ENCODE data around the gene LTB.

LTB gene

DNA sequence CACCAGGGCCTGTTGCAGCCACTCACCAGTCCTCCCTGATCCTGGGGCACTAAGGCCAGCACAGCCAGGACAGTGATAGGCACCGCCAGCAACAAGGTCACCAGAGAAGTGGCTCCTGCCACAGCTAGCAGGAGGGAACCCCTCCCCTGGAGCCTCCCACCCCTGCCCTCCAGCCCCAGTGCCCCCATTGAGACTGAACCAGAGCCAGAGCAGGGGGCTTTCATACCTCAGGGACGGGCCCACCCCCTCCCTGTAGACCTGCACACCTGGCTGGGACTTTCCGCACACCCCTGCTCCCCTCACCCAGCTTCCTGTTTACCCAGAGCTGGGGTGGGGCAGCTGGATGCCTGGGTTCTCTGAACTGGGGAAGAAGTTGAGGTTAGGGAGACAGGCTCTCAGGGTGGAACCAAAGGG is at the start of gene LTB:
Gene LTB, minus strand, starts transcription at position 195 of the 414 bp plus-strand sequence. Its CDS starts 7 bp downstream, at position 188.
- Mint-ChIP-seq H3K9me3 (no peaks in the 10 kb centered on the region), H3K36me3 (ENCODE audit: low read depth) (peaks cover 27% of the 10 kb centered on the region)
- intact Hi-C loops (cut with micrococcal nuclease): no loop called here

GRCh38 chr6:31631681-31632278 is 49.6 kb upstream of the LTB start:
- no peaks in the 10 kb centered on the region for H3K9me3 Mint-ChIP-seq
- H3K4me1 Mint-ChIP-seq (ENCODE audit: low read depth): peaks cover 8% of the 10 kb centered on the region
- H3K27me3 Mint-ChIP-seq: no peaks in the 10 kb centered on the region
- intact Hi-C loops (cut with micrococcal nuclease): no loop called here
- H3K36me3 Mint-ChIP-seq (ENCODE audit: low read depth): peaks cover 100% of the 10 kb centered on the region
- no peak overlapping the region for H3K27ac Mint-ChIP-seq
- no peak overlapping the region for H3K4me3 Mint-ChIP-seq

More for the DNA sequence above, at the start of gene LTB:
- Mint-ChIP-seq H3K27ac (peak within 1 kb of the TSS; percentile 93), H3K4me1 (ENCODE audit: low read depth) (peaks cover 64% of the 10 kb centered on the region), H3K4me3 (peak within 1 kb of the TSS; percentile 90), H3K27me3 (no peaks in the 10 kb centered on the region)

- H3K27me3 Mint-ChIP-seq: no peaks in the 10 kb centered on the region
- H3K4me3 Mint-ChIP-seq: no peak overlapping the region
- no peak overlapping the region for H3K27ac Mint-ChIP-seq
Observed at GRCh38 chr6:31631209-31631608, 49.0 kb upstream of the LTB start.

GRCh38 chr6:31630177-31630934 is 48.1 kb upstream of the LTB start:
- Mint-ChIP-seq H3K4me1 (ENCODE audit: low read depth) (peaks cover 8% of the 10 kb centered on the region), H3K9me3 (no peaks in the 10 kb centered on the region), H3K27me3 (no peaks in the 10 kb centered on the region), H3K4me3 (no peak overlapping the region), H3K36me3 (ENCODE audit: low read depth) (peaks cover 100% of the 10 kb centered on the region), H3K27ac (no peak overlapping the region)
- intact Hi-C loops (cut with micrococcal nuclease): no loop called here

More at GRCh38 chr6:31631209-31631608, 49.0 kb upstream of the LTB start:
- H3K36me3 Mint-ChIP-seq (ENCODE audit: low read depth): peaks cover 100% of the 10 kb centered on the region
- H3K4me1 Mint-ChIP-seq (ENCODE audit: low read depth): peaks cover 8% of the 10 kb centered on the region
- intact Hi-C loops (cut with micrococcal nuclease): no loop called here
- no peaks in the 10 kb centered on the region for H3K9me3 Mint-ChIP-seq

GRCh38 chr6:31629014-31629413 is 46.8 kb upstream of the LTB start:
- peaks cover 100% of the 10 kb centered on the region for H3K36me3 Mint-ChIP-seq (ENCODE audit: low read depth)
- H3K4me3 Mint-ChIP-seq: no peak overlapping the region
- intact Hi-C loops (cut with micrococcal nuclease): no loop called here
- peaks cover 8% of the 10 kb centered on the region for H3K4me1 Mint-ChIP-seq (ENCODE audit: low read depth)
- H3K9me3 Mint-ChIP-seq: no peaks in the 10 kb centered on the region
- H3K27ac Mint-ChIP-seq: no peak overlapping the region
- no peaks in the 10 kb centered on the region for H3K27me3 Mint-ChIP-seq

- intact Hi-C loops (cut with micrococcal nuclease): no loop called here
- no peaks in the 10 kb centered on the region for H3K9me3 Mint-ChIP-seq
- no peak overlapping the region for H3K4me3 Mint-ChIP-seq
- H3K36me3 Mint-ChIP-seq (ENCODE audit: low read depth): peaks cover 96% of the 10 kb centered on the region
- peaks cover 10% of the 10 kb centered on the region for H3K4me1 Mint-ChIP-seq (ENCODE audit: low read depth)
- H3K27ac Mint-ChIP-seq: no peak overlapping the region
- H3K27me3 Mint-ChIP-seq: no peaks in the 10 kb centered on the region
Observed at GRCh38 chr6:31627690-31628287, 45.6 kb upstream of the LTB start.

GRCh38 chr6:31626952-31627351 is 44.7 kb upstream of the LTB start:
- peaks cover 96% of the 10 kb centered on the region for H3K36me3 Mint-ChIP-seq (ENCODE audit: low read depth)
- no peak overlapping the region for H3K4me3 Mint-ChIP-seq
- intact Hi-C loops (cut with micrococcal nuclease): no loop called here
- H3K27ac Mint-ChIP-seq: no peak overlapping the region
- H3K9me3 Mint-ChIP-seq: no peaks in the 10 kb centered on the region
- H3K4me1 Mint-ChIP-seq (ENCODE audit: low read depth): peaks cover 19% of the 10 kb centered on the region
- H3K27me3 Mint-ChIP-seq: no peaks in the 10 kb centered on the region

DNA sequence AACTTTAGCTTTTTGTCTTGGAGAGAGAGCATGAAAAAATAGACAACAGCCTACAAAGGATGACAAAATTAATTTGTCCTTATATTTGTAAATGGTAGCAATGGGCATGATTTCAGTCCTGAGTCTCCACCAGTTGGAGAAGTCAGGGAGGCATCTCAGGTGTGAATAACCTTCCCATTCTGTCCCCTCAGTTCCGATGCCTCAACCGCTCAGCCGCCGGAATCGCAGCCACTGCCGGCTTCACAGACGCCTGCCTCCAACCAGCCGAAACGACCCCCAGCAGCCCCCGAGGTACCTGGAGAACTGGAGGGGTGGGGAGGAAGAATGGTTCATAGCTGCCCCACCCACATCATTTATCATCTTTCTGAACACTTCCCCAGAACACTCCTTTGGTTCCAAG is 41.8 kb upstream of the LTB start:
- Mint-ChIP-seq H3K27ac (no peak overlapping the region), H3K9me3 (no peaks in the 10 kb centered on the region), H3K4me3 (no peak overlapping the region), H3K27me3 (no peaks in the 10 kb centered on the region), H3K4me1 (ENCODE audit: low read depth) (peaks cover 29% of the 10 kb centered on the region), H3K36me3 (ENCODE audit: low read depth) (peaks cover 87% of the 10 kb centered on the region)
- intact Hi-C loops (cut with micrococcal nuclease): loop anchor here (5.0 kb wide), 1 partner anchor 43 kb away; the partner anchor contains the start of genes CSNK2B and LY6G5B

DNA sequence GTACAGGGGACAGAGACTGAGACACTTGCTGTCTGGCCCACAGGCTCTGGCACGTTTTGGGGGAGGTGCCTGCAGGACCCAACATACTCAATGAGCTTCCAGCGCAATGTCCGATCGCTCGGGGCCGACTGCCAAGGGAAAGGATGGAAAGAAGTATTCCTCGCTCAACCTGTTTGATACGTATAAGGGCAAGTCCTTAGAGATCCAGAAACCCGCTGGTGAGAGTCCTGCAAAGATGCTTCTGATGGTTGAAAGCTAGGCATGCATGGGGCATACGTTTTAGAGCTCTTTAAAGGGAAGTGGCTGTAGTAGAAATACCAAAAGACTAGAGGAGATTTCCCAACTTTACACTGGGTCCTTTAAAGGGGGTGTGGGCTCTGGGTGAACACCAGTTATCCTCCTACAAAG is 40.5 kb upstream of the LTB start:
- peak overlapping the region; percentile 54 for H3K4me3 Mint-ChIP-seq
- intact Hi-C loops (cut with micrococcal nuclease): loop anchor here (5.0 kb wide), 1 partner anchor 45 kb away; the partner anchor contains the start of genes CSNK2B and LY6G5B
- no peaks in the 10 kb centered on the region for H3K27me3 Mint-ChIP-seq
- H3K4me1 Mint-ChIP-seq (ENCODE audit: low read depth): peaks cover 41% of the 10 kb centered on the region
- H3K9me3 Mint-ChIP-seq: no peaks in the 10 kb centered on the region
- H3K27ac Mint-ChIP-seq: peak overlapping the region; percentile 96
- peaks cover 84% of the 10 kb centered on the region for H3K36me3 Mint-ChIP-seq (ENCODE audit: low read depth)

GRCh38 chr6:31621991-31622390 is 39.8 kb upstream of the LTB start:
- H3K27ac Mint-ChIP-seq: peak overlapping the region; percentile 96
- peaks cover 40% of the 10 kb centered on the region for H3K4me1 Mint-ChIP-seq (ENCODE audit: low read depth)
- no peaks in the 10 kb centered on the region for H3K9me3 Mint-ChIP-seq

GRCh38 chr6:31621320-31621939 is 39.2 kb upstream of the LTB start:
- Mint-ChIP-seq H3K4me1 (ENCODE audit: low read depth) (peaks cover 45% of the 10 kb centered on the region), H3K9me3 (no peaks in the 10 kb centered on the region), H3K27ac (peak overlapping the region; percentile 96), H3K36me3 (ENCODE audit: low read depth) (peaks cover 84% of the 10 kb centered on the region), H3K27me3 (no peaks in the 10 kb centered on the region), H3K4me3 (peak overlapping the region; percentile 93)
- intact Hi-C loops (cut with micrococcal nuclease): loop anchor here (5.0 kb wide), 1 partner anchor 46 kb away; the partner anchor contains the start of genes CSNK2B and LY6G5B

More at GRCh38 chr6:31621991-31622390, 39.8 kb upstream of the LTB start:
- no peaks in the 10 kb centered on the region for H3K27me3 Mint-ChIP-seq
- intact Hi-C loops (cut with micrococcal nuclease): loop anchor here (5.0 kb wide), 1 partner anchor 45 kb away; the partner anchor contains the start of genes CSNK2B and LY6G5B
- peaks cover 84% of the 10 kb centered on the region for H3K36me3 Mint-ChIP-seq (ENCODE audit: low read depth)
- peak overlapping the region; percentile 93 for H3K4me3 Mint-ChIP-seq

DNA sequence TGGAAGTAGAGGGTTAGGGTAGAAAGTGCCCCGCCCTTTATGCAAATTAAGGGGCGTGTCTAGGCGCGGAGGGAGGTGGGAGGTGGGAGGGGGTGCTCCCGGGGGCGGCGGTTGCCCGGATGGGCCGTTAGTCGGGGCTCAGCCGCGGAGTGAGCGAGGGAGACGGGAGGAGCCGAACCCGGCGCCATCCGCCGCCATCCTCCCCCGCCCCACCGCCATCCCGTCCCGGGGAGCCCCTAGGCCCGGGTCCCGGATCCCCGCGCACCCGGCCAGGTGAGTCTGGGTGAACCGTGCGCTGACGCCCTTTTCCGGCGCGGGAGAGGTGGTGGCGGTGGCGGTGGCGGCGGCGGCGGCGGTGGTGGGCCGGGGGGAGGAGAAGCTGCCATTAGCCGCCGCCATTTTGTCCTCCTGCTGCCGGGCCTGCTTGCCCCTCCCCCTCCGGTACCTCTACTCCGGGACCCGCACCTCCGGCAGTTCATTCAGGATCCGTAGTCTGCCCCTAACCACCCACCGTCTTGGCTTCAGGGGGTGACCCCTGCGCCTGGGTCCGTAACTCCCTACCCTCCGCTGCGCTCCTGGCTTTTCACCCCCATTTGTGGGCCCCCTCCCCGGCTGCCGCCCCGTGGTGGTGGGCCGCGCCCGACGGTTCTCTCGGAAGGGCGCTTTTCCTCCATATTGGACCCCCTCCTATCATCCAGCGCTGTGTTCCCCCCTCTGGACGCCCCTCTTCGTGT is 38.5 kb upstream of the LTB start, which contains the start of gene PRRC2A:
Gene PRRC2A, plus strand, starts transcription at position 130 of the 734 bp plus-strand sequence. CDS start 2,075 bp downstream, outside the sequence.
- Mint-ChIP-seq H3K9me3 (no peaks in the 10 kb centered on the region), H3K27me3 (no peaks in the 10 kb centered on the region), H3K4me1 (ENCODE audit: low read depth) (peaks cover 52% of the 10 kb centered on the region), H3K27ac (peak within 1 kb of the TSS; percentile 96), H3K4me3 (peak within 1 kb of the TSS; percentile 93), H3K36me3 (ENCODE audit: low read depth) (peaks cover 84% of the 10 kb centered on the region)
- intact Hi-C loops (cut with micrococcal nuclease): loop anchor here (1.0 to 5.0 kb wide), 2 partner anchors 32 to 47 kb away; partner anchors contain the start of genes BAG6, CSNK2B and LY6G5B
